ENCODE results near the gene PCDHGC3. TPM values are rescaled to one million over a fixed set of nuclear protein-coding genes. Genes with fewer than 3 reads are reported as not detected.
A peak's percentile ranks its signal among the peaks of the same experiment; 100 is the strongest.

Gene PCDHGC3
- total and polyA plus RNA-seq, 3 experiments from 2014 or later, result 0.11 to 0.15 TPM; not detected in 1

DNA sequence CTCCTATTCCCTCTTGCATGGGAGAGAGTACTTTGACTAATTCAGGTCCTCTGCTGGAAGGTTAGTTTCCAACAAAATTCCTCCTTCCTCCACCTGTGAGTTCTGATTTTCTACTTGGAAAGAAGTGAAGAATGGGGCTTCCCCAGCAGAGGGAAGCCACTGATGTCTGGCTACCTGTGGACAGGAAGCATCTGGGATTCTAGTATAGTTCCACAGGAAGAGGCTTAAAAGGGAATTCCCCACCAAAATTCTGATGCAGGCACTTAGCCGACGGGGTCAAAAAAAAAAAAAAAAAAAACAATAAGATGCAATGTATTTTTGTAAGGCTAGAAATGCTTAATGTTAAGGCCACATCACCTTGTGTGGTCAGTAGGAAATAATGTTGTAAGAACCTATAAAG is 46.5 kb downstream of the PCDHGC3 start:
- no peaks in the 10 kb centered on the region for H3K4me1 ChIP-seq (ENCODE audit: insufficient read depth, low read length)
- Mint-ChIP-seq H3K4me3 (no peak overlapping the region), H3K27me3 (no peaks in the 10 kb centered on the region), H3K27ac (peak overlapping the region in 6 of 8 donors; percentile 20 to 89 (median 54)), H3K36me3 (peaks cover 21 to 98% (median 38%) of the 10 kb centered on the region in 3 donors), H3K9me3 (no peaks in the 10 kb centered on the region), H3K4me1 (peaks cover 10 to 21% (median 13%) of the 10 kb centered on the region in 3 donors)
- no peaks in the 10 kb centered on the region for H3K27me3 ChIP-seq (ENCODE audit: insufficient read depth, low read length, poor library complexity, severe bottlenecking)
- CTCF ChIA-PET, result interaction anchor here (0.9 to 4.9 kb wide), 5 partner anchors 10 to 110 kb away, joined by 3 to 67 read pairs (median 4); partner anchors contain the start of gene PCDHGA10
- H3K27ac ChIP-seq (ENCODE audit: low read depth, low read length), result no peak overlapping the region
- DNase-seq, result no peak
- no peaks in the 10 kb centered on the region for H3K9me3 ChIP-seq (ENCODE audit: low read length)
- POLR2A ChIA-PET, result interaction anchor here (0.7 kb wide), 1 partner anchor 202 kb away, joined by 18 read pairs; the partner anchor contains the start of gene TAF7
- peaks cover 74% of the 10 kb centered on the region for H3K36me3 ChIP-seq (ENCODE audit: insufficient read depth, low read length)
- H3K4me3 ChIP-seq (ENCODE audit: low read length), result no peak overlapping the region

GRCh38 chr5:141523991-141524390 is 48.2 kb downstream of the PCDHGC3 start:
- H3K27me3 ChIP-seq (ENCODE audit: insufficient read depth, low read length, poor library complexity, severe bottlenecking), result no peaks in the 10 kb centered on the region
- no peak overlapping the region for H3K27ac ChIP-seq (ENCODE audit: low read depth, low read length)
- no peak overlapping the region for H3K4me3 Mint-ChIP-seq
- CTCF ChIA-PET, result interaction anchor here (0.9 to 4.9 kb wide), 16 partner anchors 10 to 318 kb away, joined by 3 to 67 read pairs (median 4); partner anchors contain the start of genes PCDHGA10, PCDHGA6 and TAF7
- peaks cover 10 to 21% (median 13%) of the 10 kb centered on the region in 3 donors for H3K4me1 Mint-ChIP-seq
- peaks cover 17 to 81% (median 49%) of the 10 kb centered on the region in 3 donors for H3K36me3 Mint-ChIP-seq
- peaks cover 0 to 2% of the 10 kb centered on the region in 2 donors for H3K27me3 Mint-ChIP-seq
- no peaks in the 10 kb centered on the region for H3K9me3 ChIP-seq (ENCODE audit: low read length)
- POLR2A ChIA-PET, result no interaction called here
- peaks cover 74% of the 10 kb centered on the region for H3K36me3 ChIP-seq (ENCODE audit: insufficient read depth, low read length)
- H3K27ac Mint-ChIP-seq, result peak overlapping the region in 4 of 8 donors; percentile 61 to 86 (median 73)
- DNase-seq, result no peak
- H3K4me3 ChIP-seq (ENCODE audit: low read length), result no peak overlapping the region
- H3K9me3 Mint-ChIP-seq, result no peaks in the 10 kb centered on the region
- no peaks in the 10 kb centered on the region for H3K4me1 ChIP-seq (ENCODE audit: insufficient read depth, low read length)

GRCh38 chr5:141524604-141525597 is 49.1 kb downstream of the PCDHGC3 start:
- Mint-ChIP-seq H3K27ac (peak overlapping the region in 7 of 8 donors; percentile 61 to 86 (median 72)), H3K36me3 (peaks cover 14 to 72% (median 46%) of the 10 kb centered on the region in 3 donors)

GRCh38 chr5:141525653-141526052 is 49.9 kb downstream of the PCDHGC3 start:
- Mint-ChIP-seq H3K9me3 (no peaks in the 10 kb centered on the region), H3K4me3 (no peak overlapping the region), H3K27ac (peak overlapping the region in 7 of 8 donors; percentile 24 to 86 (median 58)), H3K4me1 (peaks cover 10 to 21% (median 13%) of the 10 kb centered on the region in 3 donors), H3K27me3 (peaks cover 0 to 3% of the 10 kb centered on the region in 2 donors), H3K36me3 (peaks cover 14 to 64% (median 42%) of the 10 kb centered on the region in 3 donors)
- H3K27me3 ChIP-seq (ENCODE audit: insufficient read depth, low read length, poor library complexity, severe bottlenecking), result no peaks in the 10 kb centered on the region
- no peaks in the 10 kb centered on the region for H3K9me3 ChIP-seq (ENCODE audit: low read length)
- CTCF ChIA-PET, result interaction anchor here (1.0 to 4.9 kb wide), 9 partner anchors 8 to 195 kb away, joined by 3 to 67 read pairs (median 3); partner anchors contain the start of genes PCDHGA1 and PCDHGA10
- H3K4me3 ChIP-seq (ENCODE audit: low read length), result no peak overlapping the region
- H3K36me3 ChIP-seq (ENCODE audit: insufficient read depth, low read length), result peaks cover 69% of the 10 kb centered on the region
- no peak overlapping the region for H3K27ac ChIP-seq (ENCODE audit: low read depth, low read length)
- DNase-seq, result no peak
- POLR2A ChIA-PET, result no interaction called here
- no peaks in the 10 kb centered on the region for H3K4me1 ChIP-seq (ENCODE audit: insufficient read depth, low read length)

More at GRCh38 chr5:141524604-141525597, 49.1 kb downstream of the PCDHGC3 start:
- Histone ChIP-seq H3K4me3 (ENCODE audit: low read length) (no peak overlapping the region), H3K36me3 (ENCODE audit: insufficient read depth, low read length) (peaks cover 70% of the 10 kb centered on the region), H3K27me3 (ENCODE audit: insufficient read depth, low read length, poor library complexity, severe bottlenecking) (no peaks in the 10 kb centered on the region), H3K9me3 (ENCODE audit: low read length) (no peaks in the 10 kb centered on the region), H3K27ac (ENCODE audit: low read depth, low read length) (no peak overlapping the region), H3K4me1 (ENCODE audit: insufficient read depth, low read length) (no peaks in the 10 kb centered on the region)
- peaks cover 10 to 21% (median 13%) of the 10 kb centered on the region in 3 donors for H3K4me1 Mint-ChIP-seq
- POLR2A ChIA-PET, result interaction anchor here (0.6 kb wide), 1 partner anchor 199 kb away, joined by 4 read pairs; no protein-coding TSS in a partner anchor
- peak; percentile 40 to 58 (median 46) for DNase-seq
- CTCF ChIA-PET, result interaction anchor here (0.9 to 4.9 kb wide), 16 partner anchors 9 to 319 kb away, joined by 3 to 67 read pairs (median 4); partner anchors contain the start of genes PCDHGA1, PCDHGA10 and TAF7
- H3K4me3 Mint-ChIP-seq, result peak overlapping the region in 1 of 7 donors; percentile 57
- H3K27me3 Mint-ChIP-seq, result peaks cover 0 to 3% of the 10 kb centered on the region in 2 donors
- no peaks in the 10 kb centered on the region for H3K9me3 Mint-ChIP-seq

DNA sequence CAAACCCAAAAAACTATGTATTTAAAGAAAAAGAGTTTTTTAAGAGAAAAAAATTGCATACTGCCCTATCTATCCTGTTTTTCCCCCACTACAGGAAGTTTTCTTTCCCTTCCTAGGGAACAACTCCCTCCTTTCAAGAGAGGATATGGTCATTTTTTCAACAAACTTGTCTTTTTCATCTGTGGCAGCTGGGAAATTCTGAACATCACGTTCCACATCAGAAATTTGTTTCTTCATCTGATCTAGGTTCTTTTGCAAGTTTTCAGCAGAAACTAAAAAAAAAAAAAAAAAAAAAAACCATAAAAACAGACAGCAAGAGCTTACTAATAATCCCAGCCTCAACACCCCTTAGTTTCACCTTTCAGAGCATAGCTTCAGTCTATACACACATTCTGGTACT is 51.7 kb downstream of the PCDHGC3 start:
- peak overlapping the region in 5 of 8 donors; percentile 6 to 37 (median 23) for H3K27ac Mint-ChIP-seq
- CTCF ChIA-PET, result interaction anchor here (0.8 to 1.8 kb wide), 4 partner anchors 12 to 208 kb away, joined by 3 to 8 read pairs (median 5); no protein-coding TSS in a partner anchor
- H3K4me3 ChIP-seq (ENCODE audit: low read length), result no peak overlapping the region
- no peak overlapping the region for H3K4me3 Mint-ChIP-seq
- no peak overlapping the region for H3K27ac ChIP-seq (ENCODE audit: low read depth, low read length)
- POLR2A ChIA-PET, result no interaction called here
- peaks cover 0 to 3% of the 10 kb centered on the region in 2 donors for H3K27me3 Mint-ChIP-seq
- H3K36me3 Mint-ChIP-seq, result peaks cover 9 to 48% (median 35%) of the 10 kb centered on the region in 3 donors
- H3K9me3 Mint-ChIP-seq, result no peaks in the 10 kb centered on the region
- no peaks in the 10 kb centered on the region for H3K27me3 ChIP-seq (ENCODE audit: insufficient read depth, low read length, poor library complexity, severe bottlenecking)
- no peak for DNase-seq
- no peaks in the 10 kb centered on the region for H3K4me1 ChIP-seq (ENCODE audit: insufficient read depth, low read length)
- H3K9me3 ChIP-seq (ENCODE audit: low read length), result no peaks in the 10 kb centered on the region
- peaks cover 65% of the 10 kb centered on the region for H3K36me3 ChIP-seq (ENCODE audit: insufficient read depth, low read length)
- peaks cover 6 to 12% (median 9%) of the 10 kb centered on the region in 3 donors for H3K4me1 Mint-ChIP-seq

Other genes with a start within 250 kb of the PCDHGC3 start
- not detected for gene PCDHB15, start 230.6 kb upstream of the PCDHGC3 start, total RNA-seq
- gene PCDHB15, start 230.6 kb upstream of the PCDHGC3 start, polyA plus RNA-seq, result not detected
- gene SLC25A2, start 171.9 kb upstream of the PCDHGC3 start, total RNA-seq, result under 1 TPM; 0.31 to 0.35 TPM
- not detected for gene SLC25A2, start 171.9 kb upstream of the PCDHGC3 start, polyA plus RNA-seq
- 10 to 100 TPM; 70.9 to 72.2 TPM for gene TAF7, start 155.2 kb upstream of the PCDHGC3 start, total RNA-seq
- gene TAF7, start 155.2 kb upstream of the PCDHGC3 start, polyA plus RNA-seq, result 196 TPM
- under 1 TPM; 0.07 to 0.09 TPM for gene PCDHGA1, start 145.5 kb upstream of the PCDHGC3 start, total RNA-seq
- not detected for gene PCDHGA1, start 145.5 kb upstream of the PCDHGC3 start, polyA plus RNA-seq
- gene PCDHGA2, start 137.2 kb upstream of the PCDHGC3 start, total RNA-seq, result under 1 TPM in 1 of 2 experiments, not detected in 1; 0.07 TPM
- gene PCDHGA2, start 137.2 kb upstream of the PCDHGC3 start, polyA plus RNA-seq, result not detected
- gene PCDHGA3, start 132.1 kb upstream of the PCDHGC3 start, total RNA-seq, result not detected
- not detected for gene PCDHGA3, start 132.1 kb upstream of the PCDHGC3 start, polyA plus RNA-seq
- not detected for gene PCDHGB1, start 125.9 kb upstream of the PCDHGC3 start, total RNA-seq
- gene PCDHGB1, start 125.9 kb upstream of the PCDHGC3 start, polyA plus RNA-seq, result not detected
- gene PCDHGA4, start 120.9 kb upstream of the PCDHGC3 start, total RNA-seq, result under 1 TPM; 0.09 to 0.16 TPM
- not detected for gene PCDHGA4, start 120.9 kb upstream of the PCDHGC3 start, polyA plus RNA-seq
- gene PCDHGB2, start 116.0 kb upstream of the PCDHGC3 start, total RNA-seq, result under 1 TPM; 0.33 to 0.40 TPM
- gene PCDHGB2, start 116.0 kb upstream of the PCDHGC3 start, polyA plus RNA-seq, result 0.09 TPM
- gene PCDHGA5, start 111.8 kb upstream of the PCDHGC3 start, total RNA-seq, result under 1 TPM; 0.09 to 0.11 TPM
- not detected for gene PCDHGA5, start 111.8 kb upstream of the PCDHGC3 start, polyA plus RNA-seq
- gene PCDHGB3, start 105.7 kb upstream of the PCDHGC3 start, total RNA-seq, result under 1 TPM; 0.18 to 0.28 TPM
- gene PCDHGB3, start 105.7 kb upstream of the PCDHGC3 start, polyA plus RNA-seq, result not detected
- under 1 TPM; 0.15 to 0.22 TPM for gene PCDHGA6, start 102.1 kb upstream of the PCDHGC3 start, total RNA-seq
- gene PCDHGA6, start 102.1 kb upstream of the PCDHGC3 start, polyA plus RNA-seq, result 0.06 TPM
- gene PCDHGA7, start 93.2 kb upstream of the PCDHGC3 start, total RNA-seq, result under 1 TPM in 1 of 2 experiments, not detected in 1; 0.09 TPM
- gene PCDHGA7, start 93.2 kb upstream of the PCDHGC3 start, polyA plus RNA-seq, result not detected
- gene PCDHGB4, start 88.3 kb upstream of the PCDHGC3 start, total RNA-seq, result under 1 TPM in 1 of 2 experiments, not detected in 1; 0.13 TPM
- gene PCDHGB4, start 88.3 kb upstream of the PCDHGC3 start, polyA plus RNA-seq, result 0.08 TPM
- under 1 TPM in 1 of 2 experiments, not detected in 1; 0.04 TPM for gene PCDHGA8, start 83.3 kb upstream of the PCDHGC3 start, total RNA-seq
- not detected for gene PCDHGA8, start 83.3 kb upstream of the PCDHGC3 start, polyA plus RNA-seq
- under 1 TPM; 0.22 to 0.27 TPM for gene PCDHGB5, start 78.0 kb upstream of the PCDHGC3 start, total RNA-seq
- gene PCDHGB5, start 78.0 kb upstream of the PCDHGC3 start, polyA plus RNA-seq, result 0.14 TPM
- under 1 TPM in 1 of 2 experiments, not detected in 1; 0.09 TPM for gene PCDHGA9, start 73.2 kb upstream of the PCDHGC3 start, total RNA-seq
- not detected for gene PCDHGA9, start 73.2 kb upstream of the PCDHGC3 start, polyA plus RNA-seq
- under 1 TPM; 0.11 to 0.13 TPM for gene PCDHGB6, start 67.9 kb upstream of the PCDHGC3 start, total RNA-seq
- 0.25 TPM for gene PCDHGB6, start 67.9 kb upstream of the PCDHGC3 start, polyA plus RNA-seq
- gene PCDHGA10, start 63.0 kb upstream of the PCDHGC3 start, total RNA-seq, result under 1 TPM; 0.16 to 0.20 TPM
- 0.07 TPM for gene PCDHGA10, start 63.0 kb upstream of the PCDHGC3 start, polyA plus RNA-seq
- under 1 TPM in 1 of 2 experiments, not detected in 1; 0.11 TPM for gene PCDHGB7, start 58.3 kb upstream of the PCDHGC3 start, total RNA-seq
- not detected for gene PCDHGB7, start 58.3 kb upstream of the PCDHGC3 start, polyA plus RNA-seq
- under 1 TPM in 1 of 2 experiments, not detected in 1; 0.13 TPM for gene PCDHGA11, start 54.9 kb upstream of the PCDHGC3 start, total RNA-seq
- 0.09 TPM for gene PCDHGA11, start 54.9 kb upstream of the PCDHGC3 start, polyA plus RNA-seq
- under 1 TPM in 1 of 2 experiments, not detected in 1; 0.09 TPM for gene PCDHGA12, start 45.5 kb upstream of the PCDHGC3 start, total RNA-seq
- gene PCDHGA12, start 45.5 kb upstream of the PCDHGC3 start, polyA plus RNA-seq, result not detected
- not detected for gene PCDHGC4, start 9.1 kb downstream of the PCDHGC3 start, total RNA-seq
- not detected for gene PCDHGC4, start 9.1 kb downstream of the PCDHGC3 start, polyA plus RNA-seq
- not detected for gene PCDHGC5, start 13.1 kb downstream of the PCDHGC3 start, total RNA-seq
- not detected for gene PCDHGC5, start 13.1 kb downstream of the PCDHGC3 start, polyA plus RNA-seq
- gene DIAPH1, start 143.0 kb downstream of the PCDHGC3 start, total RNA-seq, result 100 to 1,000 TPM; 212 to 217 TPM
- gene DIAPH1, start 143.0 kb downstream of the PCDHGC3 start, polyA plus RNA-seq, result 151 TPM
- gene HDAC3, start 160.9 kb downstream of the PCDHGC3 start, total RNA-seq, result 10 to 100 TPM; 74.8 to 78.6 TPM
- 92.8 TPM for gene HDAC3, start 160.9 kb downstream of the PCDHGC3 start, polyA plus RNA-seq
- gene RELL2, start 161.0 kb downstream of the PCDHGC3 start, total RNA-seq, result 10 to 100 TPM; 24.8 to 26.2 TPM
- gene RELL2, start 161.0 kb downstream of the PCDHGC3 start, polyA plus RNA-seq, result 3.7 TPM
- gene FCHSD1, start 175.5 kb downstream of the PCDHGC3 start, total RNA-seq, result 10 to 100 TPM; 31.1 to 33.7 TPM
- gene FCHSD1, start 175.5 kb downstream of the PCDHGC3 start, polyA plus RNA-seq, result 14.6 TPM
- 1 to 10 TPM; 6.9 to 7.9 TPM for gene ARAP3, start 206.3 kb downstream of the PCDHGC3 start, total RNA-seq
- gene ARAP3, start 206.3 kb downstream of the PCDHGC3 start, polyA plus RNA-seq, result 0.20 TPM

All from CD8-positive, alpha-beta memory T cell (primary cell).